ENCODE results near the gene TTC1.
"Not testable (repeated sequence)": the region's sequence is repeated elsewhere in the genome, so short reads cannot be mapped to it uniquely, and the experiment has no call there.

The TTC1 gene

GRCh38 chr5:160044391-160044804, 35.5 kb downstream of the TTC1 start:
- no peak for DNase-seq

DNA sequence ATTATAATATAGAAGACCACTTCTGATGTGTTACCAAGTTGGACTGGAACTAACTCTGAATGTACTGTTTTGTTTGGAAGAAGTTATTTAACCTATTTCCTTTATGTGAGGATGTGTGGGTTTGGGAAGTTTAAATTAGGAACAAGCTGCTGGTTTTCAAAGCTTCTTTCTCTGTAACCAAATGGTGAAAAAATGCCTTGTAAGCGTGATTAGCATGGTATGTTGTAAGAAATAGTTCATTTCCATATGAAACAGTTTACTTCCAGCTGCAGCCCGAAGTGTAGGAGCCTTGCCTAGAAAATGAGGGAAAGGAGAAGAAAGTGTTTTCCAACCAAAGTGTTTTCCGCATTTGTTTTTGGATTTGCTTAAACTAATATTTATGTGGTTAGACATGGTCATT, 36.0 kb downstream of the TTC1 start:
- DNase-seq = no peak

GRCh38 chr5:160047423-160047822, 38.5 kb downstream of the TTC1 start:
- DNase-seq = no peak

GRCh38 chr5:160048131-160048530, 39.2 kb downstream of the TTC1 start:
- DNase-seq = no peak

DNA sequence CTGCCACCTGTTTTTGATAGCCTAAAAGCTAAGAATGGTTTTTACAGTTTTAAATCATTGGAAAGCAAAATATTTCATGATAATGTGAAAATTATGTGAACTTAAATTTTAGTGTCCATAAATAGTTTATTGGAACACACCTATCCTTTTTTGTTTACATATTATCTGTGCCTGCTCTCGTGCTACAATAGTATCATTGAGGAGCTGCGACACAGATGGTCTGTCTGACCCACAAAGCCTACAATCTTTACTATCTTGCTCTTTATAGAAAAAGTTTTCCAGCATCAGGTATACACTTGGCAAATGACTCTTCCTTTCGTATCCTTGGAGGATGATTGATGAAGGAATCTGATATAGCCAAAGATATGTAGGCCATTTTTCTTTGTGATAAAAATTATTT, 40.2 kb downstream of the TTC1 start:
- no peak for DNase-seq

DNA sequence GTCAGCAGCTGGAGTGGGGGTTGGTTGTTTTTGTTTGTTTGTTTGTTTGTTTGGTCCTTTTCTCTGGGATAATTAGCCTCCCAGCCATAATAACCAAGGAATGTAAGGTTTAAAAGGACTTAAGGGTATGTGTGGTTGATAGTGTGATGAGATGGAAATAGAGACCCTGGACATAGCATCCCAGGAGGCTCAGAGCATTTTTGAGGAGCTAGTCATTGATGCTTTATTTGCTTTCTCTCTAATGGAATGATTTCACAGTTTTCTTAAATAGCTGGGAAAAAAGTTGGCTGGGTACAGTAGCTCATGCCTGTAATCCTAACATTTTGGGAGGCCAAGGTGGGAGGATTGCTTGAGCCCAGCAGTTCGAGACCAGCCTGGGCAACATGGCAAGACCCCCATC, 45.1 kb downstream of the TTC1 start:
- DNase-seq = no peak

GRCh38 chr5:160054831-160055230, 45.9 kb downstream of the TTC1 start:
- DNase-seq = no peak

DNA sequence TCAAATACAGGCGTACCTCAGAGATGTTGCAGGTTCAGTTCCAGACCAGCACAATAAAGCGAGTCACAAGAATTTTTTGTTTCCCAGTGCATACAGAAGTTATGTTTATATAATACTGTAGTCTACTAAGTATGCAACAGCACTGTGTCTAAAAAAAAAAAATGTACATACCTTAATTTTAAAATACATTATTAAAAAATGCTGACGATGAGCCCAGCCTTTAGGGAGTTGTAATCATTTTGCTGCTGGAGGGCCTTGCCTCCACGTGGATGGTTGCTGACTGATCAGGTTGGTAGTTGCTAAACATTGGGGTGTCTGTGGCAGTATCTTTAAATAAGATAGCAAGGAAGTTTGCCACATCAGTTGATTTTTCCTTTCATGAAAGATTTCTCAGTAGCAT, 48.3 kb downstream of the TTC1 start:
- no peak for DNase-seq

DNA sequence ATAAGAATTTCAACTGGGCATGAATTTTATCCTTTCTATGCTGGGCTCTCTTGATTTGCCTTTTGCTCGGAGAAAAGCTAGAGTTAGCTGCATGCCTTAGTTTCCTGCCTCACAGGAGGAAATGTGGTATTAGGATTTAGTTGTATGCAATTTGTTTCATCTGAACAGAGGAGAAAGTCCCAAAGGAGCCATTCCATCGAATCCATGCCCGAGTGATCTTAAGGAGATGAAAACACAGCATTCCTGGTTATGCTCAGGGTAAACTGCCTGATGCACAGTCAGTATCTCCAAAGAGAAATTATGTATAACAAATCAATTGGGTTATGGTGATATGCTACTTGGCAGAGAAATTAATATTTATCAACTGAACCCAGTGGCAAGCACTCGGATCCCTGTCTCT, 51.1 kb downstream of the TTC1 start:
- no peak for DNase-seq

- DNase-seq = no peak
These were observed 52.8 kb downstream of the TTC1 start for GRCh38 chr5:160061770-160062169.

DNA sequence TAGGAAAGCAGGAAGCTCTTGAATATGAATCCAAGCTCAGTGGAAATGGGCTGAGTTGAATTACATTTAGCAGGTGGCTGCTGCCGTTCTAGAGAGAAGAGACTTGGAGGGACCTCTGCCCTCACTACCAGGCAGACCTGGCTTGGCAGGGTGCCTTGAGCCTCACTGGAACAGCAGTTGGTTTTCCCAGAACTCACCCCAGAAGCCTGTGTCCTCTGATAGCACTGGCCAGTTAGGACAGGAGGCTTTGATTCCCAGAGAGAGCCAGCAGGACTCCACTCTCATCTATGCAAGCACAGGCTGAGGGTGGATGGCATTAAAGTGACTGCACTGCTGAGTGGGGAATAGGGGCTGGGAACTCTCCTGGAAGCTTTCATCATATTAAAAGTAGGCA, 55.5 kb downstream of the TTC1 start:
- no peak for DNase-seq

GRCh38 chr5:160064995-160065614, 56.2 kb downstream of the TTC1 start:
- DNase-seq = no peak

GRCh38 chr5:160069120-160069519, 60.2 kb downstream of the TTC1 start:
- DNase-seq = not testable (repeated sequence)

DNA sequence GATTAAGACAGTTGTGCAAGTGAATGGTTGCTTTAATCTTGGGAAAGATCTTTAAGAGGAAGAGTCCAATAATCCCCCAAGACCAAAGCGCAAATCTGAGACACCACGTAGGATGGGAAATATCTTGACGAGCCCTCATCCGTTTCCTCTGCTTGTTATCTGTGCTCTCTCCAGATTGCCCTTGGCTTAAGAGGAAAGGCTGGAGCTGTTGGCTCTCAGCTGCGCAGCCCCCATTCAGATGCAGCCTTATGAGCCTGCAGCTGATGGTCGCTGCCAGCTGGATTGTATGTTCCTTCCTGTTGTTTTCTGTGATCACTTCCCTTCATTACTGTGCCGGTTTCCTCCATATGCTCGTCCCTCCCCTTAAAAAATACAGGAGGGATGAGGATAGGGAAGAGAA, 62.6 kb downstream of the TTC1 start:
- DNase-seq = no peak

GRCh38 chr5:160071916-160072315, 63.0 kb downstream of the TTC1 start:
- DNase-seq = no peak

GRCh38 chr5:160075073-160075472, 66.1 kb downstream of the TTC1 start:
- no peak for DNase-seq

DNA sequence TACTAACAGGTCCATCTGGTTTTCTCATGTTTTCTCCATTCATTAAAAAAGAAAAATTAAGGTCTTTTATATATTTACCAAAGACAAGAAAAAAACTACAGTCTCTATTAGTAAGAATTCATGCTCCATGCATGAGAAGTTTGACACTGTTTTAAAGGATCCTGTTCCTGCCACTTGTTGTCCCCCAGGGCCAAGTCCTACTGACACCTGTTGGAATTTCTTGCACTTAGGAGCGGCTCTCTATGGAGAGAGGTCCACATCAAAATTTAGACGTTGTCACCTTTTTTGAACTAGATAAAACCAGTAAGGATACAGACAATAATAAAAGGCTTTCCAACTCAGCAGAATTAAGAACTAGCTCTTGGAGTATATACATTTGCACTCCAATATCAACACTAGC, 68.1 kb downstream of the TTC1 start:
- DNase-seq = no peak

DNA sequence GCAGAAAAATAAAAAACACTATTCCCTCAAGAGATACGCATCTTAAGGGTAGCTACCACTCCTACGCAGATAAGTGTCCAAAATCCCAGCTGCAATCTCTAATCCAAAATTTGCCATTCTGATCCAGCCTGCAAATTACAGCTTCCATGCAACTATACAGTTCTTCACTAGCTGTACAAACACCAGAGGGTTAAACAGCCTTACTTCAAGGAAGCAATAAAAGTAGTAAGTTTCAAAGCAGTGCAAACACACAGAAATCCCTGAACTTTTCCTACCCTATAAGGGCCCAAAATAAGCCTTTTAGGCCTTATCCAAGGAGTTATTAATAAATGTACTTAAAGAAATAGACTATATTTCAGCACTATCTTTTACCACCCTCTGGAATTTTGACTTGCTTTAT, 70.8 kb downstream of the TTC1 start:
- no peak for DNase-seq

GRCh38 chr5:160081495-160081894, 72.6 kb downstream of the TTC1 start:
- no peak for DNase-seq

DNA sequence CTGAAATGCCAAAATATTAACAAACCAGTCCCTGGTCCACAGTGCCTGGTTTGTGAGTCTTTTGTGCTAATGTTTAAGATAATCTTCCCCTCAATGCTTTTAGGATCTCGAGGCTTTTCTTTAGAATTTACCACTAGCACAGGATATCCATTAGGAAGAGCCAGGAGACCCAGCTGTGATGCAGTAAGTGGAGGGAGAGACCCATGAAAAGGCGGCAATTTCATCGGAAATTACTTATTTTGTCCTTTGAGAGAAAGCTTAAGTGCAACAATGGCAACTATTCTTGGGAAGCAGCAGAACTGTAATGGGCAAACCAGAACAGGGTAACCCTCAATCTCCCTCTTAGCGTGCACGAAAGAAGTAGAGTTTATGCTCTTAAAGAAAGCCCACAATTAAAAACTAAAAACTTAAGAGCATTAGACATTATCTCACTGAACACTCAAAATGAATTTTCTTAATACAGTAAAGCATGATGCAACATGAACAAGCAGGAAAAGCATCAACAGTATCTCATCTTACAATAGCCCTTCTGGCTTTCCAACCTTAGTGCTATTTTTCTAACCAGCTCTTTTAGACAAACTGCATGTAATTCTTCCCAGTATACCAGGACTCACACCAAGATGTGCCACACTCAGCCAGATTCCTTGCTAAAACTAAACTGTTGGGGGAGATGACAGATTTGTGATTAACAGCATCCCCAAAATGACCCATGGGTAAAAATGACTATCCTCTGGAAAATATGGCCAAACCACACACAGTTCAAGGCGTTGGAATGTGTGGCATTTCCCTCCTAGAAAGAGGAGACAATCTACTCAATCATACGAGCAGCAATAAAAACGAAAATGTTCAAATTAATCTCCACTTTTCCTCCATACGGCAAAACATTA, 73.9 kb downstream of the TTC1 start:
- DNase-seq = no peak

DNA sequence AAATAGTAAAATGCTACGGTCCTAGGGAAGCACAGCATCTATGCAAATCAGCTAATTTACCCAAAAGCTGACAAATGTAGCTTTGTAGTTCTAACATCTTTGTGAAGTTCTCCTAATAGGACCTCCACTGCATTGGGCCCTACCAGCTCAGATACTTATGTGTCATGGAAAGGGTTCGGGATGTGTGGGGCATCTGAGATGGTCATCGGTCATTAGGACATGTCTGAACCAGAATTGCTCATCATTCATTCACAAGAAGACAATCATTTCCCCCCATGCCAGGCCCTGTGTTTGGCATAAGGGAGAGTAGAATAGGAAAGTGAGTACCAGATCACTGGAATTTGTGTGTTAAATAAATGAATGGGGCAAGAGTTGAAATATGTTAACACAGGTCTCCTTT, 74.6 kb downstream of the TTC1 start:
- DNase-seq = no peak

GRCh38 chr5:160084144-160084543, 75.2 kb downstream of the TTC1 start:
- no peak for DNase-seq

DNA sequence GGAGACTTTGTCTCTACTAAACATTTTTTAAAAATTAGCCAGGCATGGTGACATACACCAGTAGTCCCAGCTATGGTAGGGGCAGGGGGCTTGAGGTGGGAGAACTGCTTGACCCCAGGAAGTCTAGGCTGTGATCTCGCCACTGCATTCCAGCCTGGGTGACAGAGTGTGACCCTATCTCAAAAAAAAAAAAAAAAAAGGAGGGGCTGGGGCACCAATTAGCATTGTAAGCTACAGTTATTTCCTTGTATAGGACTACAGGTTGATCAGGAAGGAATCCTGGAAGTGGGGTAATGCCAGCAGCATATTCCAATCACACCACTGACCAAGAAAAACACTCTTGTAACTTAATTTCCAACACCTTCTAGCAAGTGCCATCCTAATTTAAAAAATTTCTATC, 78.3 kb downstream of the TTC1 start:
- DNase-seq = no peak

DNA sequence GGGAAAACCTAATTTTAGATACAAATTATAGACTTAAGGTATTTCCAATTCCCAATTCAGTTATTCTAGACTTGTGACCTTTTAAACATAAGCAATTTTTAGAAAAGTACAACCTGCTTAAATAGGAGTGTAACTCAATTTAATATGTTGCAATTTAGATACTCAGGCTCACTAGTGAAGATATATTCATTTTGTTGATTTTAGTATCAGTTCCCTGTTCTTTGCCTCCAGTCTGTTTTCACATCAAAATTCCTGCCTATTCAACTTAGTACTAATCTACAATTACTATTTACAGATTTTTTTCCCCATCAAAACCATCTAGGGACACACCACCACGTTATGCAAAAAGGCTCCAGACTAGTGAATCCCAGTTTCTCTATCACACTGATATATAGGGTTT, 79.9 kb downstream of the TTC1 start:
- no peak for DNase-seq

- no peak for DNase-seq
These were observed 80.6 kb downstream of the TTC1 start for GRCh38 chr5:160089531-160089930.

Measured in NCI-H446 treated with DMSO at 0.1 percent for 48 hours (cell line).